K562 (cell line): ENCODE data around the gene ADPRH. TPM values are rescaled to one million over a fixed set of nuclear protein-coding genes. Genes with fewer than 3 reads are reported as not detected.

ENCODE experiments used
- ATAC-seq: fragments of 200-7000 bp; cut with Tn5 transposase; 3 replicates; pipeline ENCODE4 v1.9.1; 2020; ENCODE audit warnings: moderate library complexity
- BruUV-seq: library from RNA; stranded (reverse); fragments of 400-500 nt; replicated peaks from 2 replicates; lab custom pipeline; 2021; lab: Mats Ljungman, UMichigan
- CTCF ChIA-PET: fragments of 300-600 bp; formaldehyde crosslinking; extraction: SDS; loops from one replicate; lab custom pipeline; 2021; ENCODE audit warnings: low intra/inter-chr PET ratio; lab: Yijun Ruan, JAX
- POLR2A ChIA-PET: fragments of 300-600, 350-650 bp; sonication (Branson Sonifier 250); formaldehyde crosslinking; extraction: SDS; loops from one replicate; lab custom pipeline; 2021; ENCODE audit warnings: antibody characterized with exemption, inconsistent platforms; lab: Yijun Ruan, JAX
- DNase-seq, 4 experiments: peaks; one replicate each; pipeline versions ENCODE4 v3.0.0 to v3.0.0-alpha.2; 2011 to 2018; ENCODE audit warnings: low spot score in 3 of 4, mixed read lengths in 3 of 4; ENCODE audit errors: extremely low read depth in 1 of 4
- FAIRE-seq: peaks from 2 replicates; lab custom pipeline; 2011; peaks lifted over from hg19 to GRCh38; lab: Jason Lieb, UNC
- H2AFZ ChIP-seq: 2 replicates; pipeline ENCODE4 v1.6.0; 2011; ENCODE audit warnings: low read depth, low read length, control low read depth, inconsistent platforms
- H3K27ac ChIP-seq: fragments of 200-600 bp; 3 replicates; pipeline ENCODE4 v1.8.0; 2011; ENCODE audit warnings: low read depth, mild to moderate bottlenecking, control low read depth, inconsistent platforms, low read length, moderate library complexity, mixed read lengths; ENCODE audit errors: extremely low read depth
- H3K27me3 ChIP-seq, 2 experiments: fragments of 300-600 bp in 1 of 2; 2 replicates in 1 of 2; 3 replicates in 1 of 2; pipeline versions ENCODE4 v1.6.0 to v1.8.0; 2011; ENCODE audit warnings: inconsistent platforms in 2 of 2, low read length in 2 of 2, mild to moderate bottlenecking in 1 of 2, mixed read lengths in 1 of 2, moderate library complexity in 1 of 2; ENCODE audit not compliant: control insufficient read depth in 2 of 2, insufficient read depth in 2 of 2
- H3K36me3 ChIP-seq: fragments of 300-600 bp; 3 replicates; pipeline ENCODE4 v1.8.0; 2011; ENCODE audit warnings: mild to moderate bottlenecking, low read length, inconsistent platforms; ENCODE audit not compliant: control insufficient read depth, insufficient read depth
- H3K4me1 ChIP-seq, 2 experiments: fragments of 200-600 bp in 1 of 2; replicated peaks in 1 of 2; 2 replicates in 1 of 2; 3 replicates in 1 of 2; pipeline versions ENCODE4 v1.5.1 to v1.8.0; 2011; ENCODE audit warnings: inconsistent platforms in 2 of 2, low read length in 2 of 2, mild to moderate bottlenecking in 1 of 2, mixed read lengths in 1 of 2, moderate library complexity in 1 of 2; ENCODE audit not compliant: control insufficient read depth in 2 of 2, insufficient read depth in 2 of 2
- H3K4me2 ChIP-seq: 2 replicates; pipeline ENCODE4 v1.6.1; 2011; ENCODE audit warnings: low read length, control low read depth, inconsistent platforms, mixed read lengths; ENCODE audit not compliant: insufficient read depth
- H3K4me3 ChIP-seq: fragments of 200-600 bp; sonication (generic), shearing (Covaris generic); 2 replicates; pipeline ENCODE4 v1.5.1; 2016; ENCODE audit warnings: control low read depth, inconsistent platforms
- H3K79me2 ChIP-seq: fragments of 200-600 bp; 3 replicates; pipeline ENCODE4 v1.8.0; 2011; ENCODE audit warnings: low read length, inconsistent platforms; ENCODE audit not compliant: control insufficient read depth, insufficient read depth
- H3K9ac ChIP-seq, 2 experiments: 2 replicates each; pipeline versions ENCODE4 v1.6.0 to v1.6.1; 2011; ENCODE audit warnings: low read depth in 2 of 2, low read length in 2 of 2, control low read depth in 1 of 2, inconsistent platforms in 1 of 2, mild to moderate bottlenecking in 1 of 2, mixed read lengths in 1 of 2; ENCODE audit not compliant: insufficient read depth in 1 of 2
- H3K9me1 ChIP-seq: one replicate; pipeline ENCODE4 v1.6.0; 2011; ENCODE audit warnings: inconsistent platforms, mild to moderate bottlenecking, low read length, moderate library complexity; ENCODE audit not compliant: control insufficient read depth, insufficient read depth
- H3K9me3 ChIP-seq: replicated peaks from 2 replicates; pipeline ENCODE4 v1.5.1; 2011; ENCODE audit warnings: low read depth, low read length, inconsistent platforms; ENCODE audit not compliant: control insufficient read depth, insufficient read depth
- H4K20me1 ChIP-seq: replicated peaks from 2 replicates; pipeline ENCODE4 v1.6.1; 2011; ENCODE audit warnings: low read length, inconsistent platforms, mixed read lengths; ENCODE audit not compliant: control insufficient read depth, insufficient read depth
- CEBPG ChIP-seq, 3 experiments: fragments of 200-800 bp in 1 of 3; sonication (Bioruptor generic) in 1 of 3; sonication (generic) in 1 of 3; formaldehyde crosslinking in 1 of 3; IDR thresholded peaks in 2 of 3; conservative IDR thresholded peaks in 1 of 3; 2 replicates each; pipeline versions ENCODE4 v1.6.1 to v1.8.0; 2016 to 2022; ENCODE audit warnings: missing compliant biosample characterization in 2 of 3, missing genetic modification characterization in 2 of 3, mild to moderate bottlenecking in 1 of 3, missing genetic modification reagents in 1 of 3
- ESRRA ChIP-seq: fragments of 450-650 bp; IDR thresholded peaks from 2 replicates; pipeline ENCODE4 v1.6.1; 2014; ENCODE audit warnings: low read depth, mild to moderate bottlenecking, moderate library complexity, borderline replicate concordance
- PTTG1 ChIP-seq: fragments of 450-650 bp; IDR thresholded peaks from 2 replicates; pipeline ENCODE4 v1.6.1; 2016; ENCODE audit warnings: low read depth, mild to moderate bottlenecking, missing genetic modification characterization, missing compliant biosample characterization
- SMARCE1 ChIP-seq: fragments of 450-650 bp; IDR thresholded peaks from 2 replicates; pipeline ENCODE4 v1.7.1; 2016; ENCODE audit warnings: mild to moderate bottlenecking
- TAF7 ChIP-seq: fragments of 450-650 bp; IDR thresholded peaks from 2 replicates; pipeline ENCODE4 v1.6.1; 2016; ENCODE audit warnings: missing genetic modification characterization, missing compliant biosample characterization
- TRIM28 ChIP-seq: fragments of 450-650 bp; IDR thresholded peaks from 2 replicates; pipeline ENCODE4 v1.6.1; 2017
- ZNF12 ChIP-seq: sonication (generic); formaldehyde crosslinking; IDR thresholded peaks from 2 replicates; pipeline ENCODE4 v1.4.0; 2020; ENCODE audit warnings: mild to moderate bottlenecking, missing genetic modification reagents
- ZNF324 ChIP-seq: fragments of 250-450 bp; sonication (Bioruptor Pico); IDR thresholded peaks from 2 replicates; pipeline ENCODE4 v1.4.0; 2020; ENCODE audit warnings: mild to moderate bottlenecking
- WGBS: fragments of 100-300 bp; shearing (Covaris generic); methylation state at CpG from one replicate; pipeline ENCODE4 v1.1.6; 2016; ENCODE audit warnings: low coverage, mixed read lengths; ENCODE audit not compliant: insufficient coverage; ENCODE audit errors: missing lambda C conversion rate; 5-methylcytosine and 5-hydroxymethylcytosine counted together
- in situ Hi-C: fragments of 300-500 bp; cut with MboI; formaldehyde crosslinking; loops from 4 replicates; pipeline ENCODE4 v1.15.0; 2018; ENCODE audit warnings: inconsistent platforms, mixed read lengths
- intact Hi-C: fragments of 100-400 bp; cut with micrococcal nuclease; formaldehyde crosslinking; loops from 2 replicates; pipeline ENCODE4 v1.14.2; 2022
- polyA plus RNA-seq, 8 experiments: library from polyadenylated mRNA; depleted of rRNA in 4 of 8; stranded (reverse) in 5 of 8; unstranded in 3 of 8; fragments of >200 nt; fragmentation: Nextera tagmentation in 2 of 8; fragmentation: Illumina TruSeq in 1 of 8; extraction: Ambion mirVana in 2 of 8; extraction: Trizol in 1 of 8; gene quantifications; 2 replicates each; pipeline versions ENCODE4 v1.2.1 to v1.2.3, GENCODE V29; 2011 to 2014; ENCODE audit warnings: inconsistent platforms in 1 of 8, missing spikeins in 1 of 8
- total RNA-seq, 7 experiments: library from RNA; depleted of rRNA in 6 of 7; stranded (reverse); fragments of >200 nt in 6 of 7; fragmentation: Illumina TruSeq in 2 of 7; extraction: Trizol in 2 of 7; gene quantifications; 2 replicates each; pipeline versions ENCODE4 v1.2.1 to v1.2.3, GENCODE V29; 2011 to 2021; ENCODE audit warnings: low replicate concordance in 1 of 7
- TF ChIP-seq, protein P1 (sequence below): fragments of 450-650 bp; IDR thresholded peaks from 2 replicates; pipeline ENCODE4 v1.6.1; 2016; ENCODE audit warnings: missing biosample characterization, missing genetic modification characterization
- TF ChIP-seq, protein P2 (sequence below): fragments of 450-650 bp; conservative IDR thresholded peaks from 2 replicates; pipeline ENCODE4 v1.6.1; 2016; ENCODE audit warnings: missing genetic modification characterization, low read depth, mild to moderate bottlenecking, control low read depth, missing compliant biosample characterization
- TF ChIP-seq, protein P3 (sequence below), 2 experiments: fragments of 450-650 bp in 1 of 2; sonication (generic) in 1 of 2; formaldehyde crosslinking in 1 of 2; IDR thresholded peaks in 1 of 2; conservative IDR thresholded peaks in 1 of 2; 2 replicates each; pipeline versions ENCODE4 v1.6.1 to v1.8.1; 2016 to 2023; ENCODE audit warnings: mild to moderate bottlenecking in 2 of 2, moderate library complexity in 2 of 2, inconsistent platforms in 1 of 2, missing genetic modification reagents in 1 of 2
- TF ChIP-seq, protein P4 (sequence below): fragments of 450-650 bp; IDR thresholded peaks from 2 replicates; pipeline ENCODE4 v1.6.1; 2018; ENCODE audit not compliant: partially characterized antibody
- TF ChIP-seq, protein P5 (sequence below): sonication (generic); formaldehyde crosslinking; IDR thresholded peaks from 2 replicates; pipeline ENCODE4 v1.8.0; 2022; ENCODE audit warnings: mild to moderate bottlenecking, missing genetic modification reagents

Gene ADPRH
- total and polyA plus RNA-seq, 9 of the 15 experiments (the other 6 are each of a cell fraction or from before 2014, with no cell fraction given) = 0.01 to 1.4 (median 0.65) TPM

DNA sequence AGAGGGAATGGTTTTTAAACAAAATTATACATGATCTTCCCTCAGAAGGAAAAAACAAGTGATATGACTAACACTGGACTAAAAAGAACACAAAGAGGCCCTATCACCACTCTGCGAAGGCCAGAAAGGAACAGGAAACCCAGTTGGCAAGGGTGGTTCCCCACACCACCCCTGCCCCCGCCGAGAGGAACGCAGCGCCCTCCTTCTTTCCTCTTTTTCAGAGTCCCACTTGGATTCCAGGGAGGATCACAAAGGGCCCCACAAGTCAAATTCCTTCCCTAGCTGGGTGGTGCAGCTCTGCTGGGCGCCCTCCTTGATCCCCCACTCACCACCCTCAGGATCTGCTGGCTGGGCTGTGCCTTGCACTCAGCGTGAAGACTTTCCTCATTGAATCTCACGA is 48.2 kb downstream of the ADPRH start (continued):
- TF ChIP-seq ZNF12 = no peak
- TF ChIP-seq, protein P1, sequence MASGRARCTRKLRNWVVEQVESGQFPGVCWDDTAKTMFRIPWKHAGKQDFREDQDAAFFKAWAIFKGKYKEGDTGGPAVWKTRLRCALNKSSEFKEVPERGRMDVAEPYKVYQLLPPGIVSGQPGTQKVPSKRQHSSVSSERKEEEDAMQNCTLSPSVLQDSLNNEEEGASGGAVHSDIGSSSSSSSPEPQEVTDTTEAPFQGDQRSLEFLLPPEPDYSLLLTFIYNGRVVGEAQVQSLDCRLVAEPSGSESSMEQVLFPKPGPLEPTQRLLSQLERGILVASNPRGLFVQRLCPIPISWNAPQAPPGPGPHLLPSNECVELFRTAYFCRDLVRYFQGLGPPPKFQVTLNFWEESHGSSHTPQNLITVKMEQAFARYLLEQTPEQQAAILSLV (tag) = no peak
- TF ChIP-seq, all 486 proteins: peak for 0

DNA sequence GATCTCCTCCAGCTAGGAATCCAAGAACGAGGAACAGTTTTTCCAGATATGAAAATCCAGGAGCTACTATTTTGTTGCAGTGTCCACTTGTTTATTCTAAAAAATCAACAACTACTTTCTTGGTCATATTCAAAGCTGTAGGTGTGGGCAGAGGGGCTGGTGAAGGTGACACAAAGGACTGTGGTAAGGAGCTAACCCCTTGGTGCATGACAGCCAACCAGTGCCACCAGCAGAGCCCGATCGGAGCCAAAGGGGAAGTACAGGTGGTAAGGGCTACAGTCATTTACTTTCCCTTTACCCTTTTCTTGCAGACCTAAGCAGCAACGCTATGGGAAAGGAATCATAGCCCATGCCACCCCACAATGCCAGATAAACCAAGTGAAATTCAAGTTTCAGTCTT is 49.1 kb downstream of the ADPRH start:
- intact Hi-C loops (no loop called here), in situ Hi-C loops (no loop called here)
- Histone ChIP-seq H3K4me1 (peaks cover 0 to 11% of the 10 kb centered on the region in 2 experiments; a peak in 4 of 5 replicates), H3K9me3 (no peaks in the 10 kb centered on the region), H3K79me2 (no peaks in the 10 kb centered on the region), H3K4me3 (no peak overlapping the region), H2AFZ (no peak overlapping the region), H3K27me3 (no peaks in the 10 kb centered on the region), H3K9ac (no peak overlapping the region), H3K9me1 (no peaks in the 10 kb centered on the region), H3K36me3 (no peaks in the 10 kb centered on the region), H3K4me2 (no peak overlapping the region), H4K20me1 (no peaks in the 10 kb centered on the region), H3K27ac (no peak overlapping the region)
- ChIA-PET CTCF (no interaction called here), POLR2A (no interaction called here)
- no peak for ATAC-seq
- no TSS peak for BruUV-seq
- FAIRE-seq = no peak
- DNase-seq = no peak
- WGBS = 39% methylated on average over 3 of the region's 4 CpGs
- TF ChIP-seq, protein P2, sequence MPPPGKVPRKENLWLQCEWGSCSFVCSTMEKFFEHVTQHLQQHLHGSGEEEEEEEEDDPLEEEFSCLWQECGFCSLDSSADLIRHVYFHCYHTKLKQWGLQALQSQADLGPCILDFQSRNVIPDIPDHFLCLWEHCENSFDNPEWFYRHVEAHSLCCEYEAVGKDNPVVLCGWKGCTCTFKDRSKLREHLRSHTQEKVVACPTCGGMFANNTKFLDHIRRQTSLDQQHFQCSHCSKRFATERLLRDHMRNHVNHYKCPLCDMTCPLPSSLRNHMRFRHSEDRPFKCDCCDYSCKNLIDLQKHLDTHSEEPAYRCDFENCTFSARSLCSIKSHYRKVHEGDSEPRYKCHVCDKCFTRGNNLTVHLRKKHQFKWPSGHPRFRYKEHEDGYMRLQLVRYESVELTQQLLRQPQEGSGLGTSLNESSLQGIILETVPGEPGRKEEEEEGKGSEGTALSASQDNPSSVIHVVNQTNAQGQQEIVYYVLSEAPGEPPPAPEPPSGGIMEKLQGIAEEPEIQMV (tag) = no peak
- TF ChIP-seq ZNF324 (CRISPR knock-in tag) (no peak), SMARCE1 (no peak), TRIM28 (no peak), TAF7 (tag) (no peak), ESRRA (no peak), CEBPG (CRISPR knock-in tag; IDR thresholded peaks at IDR 0.05) (no peak), CEBPG (tag; conservative IDR thresholded peaks at IDR 0.05 in 1 of 2, IDR thresholded peaks at IDR 0.05 in 1 of 2) (no peak), PTTG1 (tag) (no peak)
- TF ChIP-seq, protein P3, sequence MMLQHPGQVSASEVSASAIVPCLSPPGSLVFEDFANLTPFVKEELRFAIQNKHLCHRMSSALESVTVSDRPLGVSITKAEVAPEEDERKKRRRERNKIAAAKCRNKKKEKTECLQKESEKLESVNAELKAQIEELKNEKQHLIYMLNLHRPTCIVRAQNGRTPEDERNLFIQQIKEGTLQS (IDR thresholded peaks at IDR 0.05) = no peak
- TF ChIP-seq, protein P3 (CRISPR knock-in tag; conservative IDR thresholded peaks at IDR 0.05) = no peak
- TF ChIP-seq, protein P4, sequence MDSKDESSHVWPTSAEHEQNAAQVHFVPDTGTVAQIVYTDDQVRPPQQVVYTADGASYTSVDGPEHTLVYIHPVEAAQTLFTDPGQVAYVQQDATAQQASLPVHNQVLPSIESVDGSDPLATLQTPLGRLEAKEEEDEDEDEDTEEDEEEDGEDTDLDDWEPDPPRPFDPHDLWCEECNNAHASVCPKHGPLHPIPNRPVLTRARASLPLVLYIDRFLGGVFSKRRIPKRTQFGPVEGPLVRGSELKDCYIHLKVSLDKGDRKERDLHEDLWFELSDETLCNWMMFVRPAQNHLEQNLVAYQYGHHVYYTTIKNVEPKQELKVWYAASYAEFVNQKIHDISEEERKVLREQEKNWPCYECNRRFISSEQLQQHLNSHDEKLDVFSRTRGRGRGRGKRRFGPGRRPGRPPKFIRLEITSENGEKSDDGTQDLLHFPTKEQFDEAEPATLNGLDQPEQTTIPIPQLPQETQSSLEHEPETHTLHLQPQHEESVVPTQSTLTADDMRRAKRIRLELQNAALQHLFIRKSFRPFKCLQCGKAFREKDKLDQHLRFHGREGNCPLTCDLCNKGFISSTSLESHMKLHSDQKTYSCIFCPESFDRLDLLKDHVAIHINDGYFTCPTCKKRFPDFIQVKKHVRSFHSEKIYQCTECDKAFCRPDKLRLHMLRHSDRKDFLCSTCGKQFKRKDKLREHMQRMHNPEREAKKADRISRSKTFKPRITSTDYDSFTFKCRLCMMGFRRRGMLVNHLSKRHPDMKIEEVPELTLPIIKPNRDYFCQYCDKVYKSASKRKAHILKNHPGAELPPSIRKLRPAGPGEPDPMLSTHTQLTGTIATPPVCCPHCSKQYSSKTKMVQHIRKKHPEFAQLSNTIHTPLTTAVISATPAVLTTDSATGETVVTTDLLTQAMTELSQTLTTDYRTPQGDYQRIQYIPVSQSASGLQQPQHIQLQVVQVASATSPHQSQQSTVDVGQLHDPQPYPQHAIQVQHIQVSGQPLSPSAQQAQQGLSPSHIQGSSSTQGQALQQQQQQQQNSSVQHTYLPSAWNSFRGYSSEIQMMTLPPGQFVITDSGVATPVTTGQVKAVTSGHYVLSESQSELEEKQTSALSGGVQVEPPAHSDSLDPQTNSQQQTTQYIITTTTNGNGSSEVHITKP = no peak
- TF ChIP-seq, protein P5, sequence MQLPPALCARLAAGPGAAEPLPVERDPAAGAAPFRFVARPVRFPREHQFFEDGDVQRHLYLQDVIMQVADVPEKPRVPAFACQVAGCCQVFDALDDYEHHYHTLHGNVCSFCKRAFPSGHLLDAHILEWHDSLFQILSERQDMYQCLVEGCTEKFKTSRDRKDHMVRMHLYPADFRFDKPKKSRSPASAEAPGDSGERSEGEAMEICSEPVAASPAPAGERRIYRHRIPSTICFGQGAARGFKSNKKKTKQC (CRISPR knock-in tag) = no peak
